Measurements from ENCODE around the gene PLCG2.
"Not testable (repeated sequence)": the region's sequence is repeated elsewhere in the genome, so short reads cannot be mapped to it uniquely, and the experiment has no call there.

PLCG2 gene

DNA sequence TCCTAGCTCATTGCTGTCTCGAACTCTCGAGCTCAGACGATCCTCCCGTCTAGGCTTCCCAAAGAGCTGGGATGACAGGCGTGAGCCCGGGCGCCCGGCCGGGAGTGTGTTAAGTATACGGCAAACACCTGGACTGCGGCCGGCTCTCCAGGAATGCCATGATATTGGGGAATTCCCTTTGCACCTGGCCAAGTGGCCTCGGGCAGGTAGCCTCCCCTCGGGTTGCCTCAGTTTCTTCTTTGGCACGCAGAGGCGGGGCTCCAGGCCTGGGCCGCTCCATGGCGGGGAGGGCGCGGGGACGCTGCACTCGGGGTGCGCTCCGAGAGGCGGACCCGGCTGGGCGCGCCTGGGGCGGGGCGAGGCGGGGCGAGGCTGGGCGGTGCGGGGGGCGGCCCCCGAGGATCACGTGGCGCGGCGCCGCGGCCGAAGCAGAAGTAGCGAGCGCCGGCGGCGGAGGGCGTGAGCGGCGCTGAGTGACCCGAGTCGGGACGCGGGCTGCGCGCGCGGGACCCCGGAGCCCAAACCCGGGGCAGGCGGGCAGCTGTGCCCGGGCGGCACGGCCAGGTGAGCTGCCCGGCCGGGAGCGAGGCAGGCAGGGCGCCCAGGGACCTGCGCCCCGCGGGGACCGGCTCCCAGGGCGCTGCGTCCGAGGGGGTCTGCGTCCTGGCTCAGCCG lies at the start of gene PLCG2:
TSS of gene PLCG2 (plus strand) at position 431 of the 675 bp plus-strand sequence. CDS start 6,699 bp downstream, outside the sequence.
- DNase-seq: peak; percentile 74

- no peak for DNase-seq
Measured at GRCh38 chr16:81729451-81729850, 49.6 kb upstream of the PLCG2 start.

DNA sequence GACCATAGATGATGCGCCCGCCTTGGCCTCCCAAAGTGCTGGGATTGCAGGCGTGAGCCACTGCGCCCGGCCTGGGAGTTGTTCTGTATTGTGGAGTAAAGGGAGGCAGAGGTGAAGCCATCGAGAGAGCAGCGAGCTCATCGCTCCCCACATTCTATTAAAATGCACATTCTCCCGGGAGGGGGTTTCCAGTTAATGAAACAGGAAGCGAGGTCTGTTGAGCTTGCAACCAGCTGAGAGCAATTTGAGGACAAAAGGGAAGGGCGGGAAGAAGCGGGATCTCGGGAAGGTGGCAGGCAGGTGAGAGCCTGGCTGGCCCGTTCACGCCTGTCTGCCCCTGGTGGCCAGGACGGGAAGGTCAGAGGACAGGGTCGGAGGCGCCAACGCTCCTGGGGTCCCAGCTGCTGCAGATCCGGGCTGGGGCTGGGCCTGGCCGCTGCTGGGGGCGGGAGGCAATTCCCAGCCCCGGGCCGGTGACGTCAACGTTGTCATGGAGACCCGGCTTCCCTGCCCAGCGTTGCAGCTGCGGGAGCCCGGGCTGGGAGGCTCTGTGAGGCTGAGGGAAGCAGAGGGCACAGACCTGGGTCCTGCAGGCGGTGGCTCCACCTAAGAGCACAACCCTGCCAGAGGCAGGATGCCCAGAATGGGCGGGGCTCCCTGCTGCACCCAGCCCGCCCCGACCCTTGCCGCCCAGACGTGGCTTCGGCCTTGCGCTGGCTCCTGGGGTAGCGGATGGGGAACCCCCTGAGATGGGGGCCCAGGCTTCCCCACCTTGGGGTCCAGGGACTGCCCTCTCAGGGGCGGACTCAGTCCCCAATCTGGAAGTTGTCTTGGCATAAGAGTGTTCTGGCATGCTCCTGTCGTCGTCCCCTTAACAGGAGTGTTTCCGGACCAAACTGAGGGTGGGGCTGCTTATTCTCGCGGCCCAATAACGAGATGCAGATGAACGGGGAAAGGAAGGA lies 48.7 kb upstream of the PLCG2 start:
- DNase-seq: peak; percentile 62

DNA sequence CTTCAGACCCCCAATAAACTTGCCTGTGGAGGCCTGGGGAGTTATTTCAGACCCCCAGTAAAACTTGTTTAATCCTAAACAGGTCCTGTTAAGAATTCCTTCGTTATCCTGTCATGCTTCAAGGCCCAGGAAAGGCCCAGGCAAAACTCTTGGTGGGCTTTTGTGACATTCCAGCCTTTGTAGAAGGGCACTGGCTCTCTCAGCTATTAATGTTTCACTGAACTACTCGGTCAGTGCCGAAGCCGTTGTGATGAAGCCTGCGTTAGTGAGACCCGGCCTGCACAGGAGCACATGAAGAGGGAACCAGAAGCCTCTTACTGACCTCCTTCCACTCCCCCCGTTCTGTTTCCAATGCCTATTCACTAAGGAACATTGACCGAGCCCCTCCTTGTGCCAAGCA lies 47.4 kb upstream of the PLCG2 start:
- no peak for DNase-seq

DNA sequence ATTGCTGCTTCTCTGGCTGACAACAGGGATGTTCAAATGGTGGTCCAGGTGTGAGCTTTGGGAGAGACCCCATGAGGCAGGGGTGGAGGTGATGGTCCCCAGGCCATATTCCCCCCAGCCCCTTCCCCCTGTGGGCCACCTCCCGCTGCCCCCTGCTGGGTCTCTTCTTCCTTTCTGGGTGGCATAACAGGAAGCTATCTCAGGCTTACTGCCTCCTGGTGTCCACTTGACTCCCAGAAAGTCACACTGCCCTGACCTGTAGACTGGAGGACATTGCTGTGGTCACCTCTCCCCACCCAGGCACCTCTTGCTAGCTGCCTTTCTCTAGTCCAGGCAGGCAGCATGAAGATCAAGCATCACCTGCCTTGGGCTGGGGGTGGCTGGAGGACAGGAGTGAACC lies 46.4 kb upstream of the PLCG2 start:
- no peak for DNase-seq

DNA sequence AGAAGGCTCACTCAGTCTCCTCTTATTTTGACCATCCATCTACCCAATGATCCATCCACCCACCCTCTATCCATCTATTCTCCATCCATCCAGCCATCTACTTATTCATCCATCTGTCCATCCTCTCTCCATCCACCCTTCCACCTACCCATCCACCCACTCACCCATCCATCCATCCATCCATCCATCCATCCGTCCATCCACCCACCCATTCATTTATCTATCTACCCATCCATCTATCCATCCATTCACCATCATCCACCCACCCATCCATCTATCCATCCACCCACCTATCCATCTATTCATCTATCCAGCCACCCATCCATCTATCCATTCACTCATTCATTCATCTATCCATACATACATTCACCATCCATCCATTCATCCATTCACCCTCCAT lies 45.8 kb upstream of the PLCG2 start:
- DNase-seq: no peak

DNA sequence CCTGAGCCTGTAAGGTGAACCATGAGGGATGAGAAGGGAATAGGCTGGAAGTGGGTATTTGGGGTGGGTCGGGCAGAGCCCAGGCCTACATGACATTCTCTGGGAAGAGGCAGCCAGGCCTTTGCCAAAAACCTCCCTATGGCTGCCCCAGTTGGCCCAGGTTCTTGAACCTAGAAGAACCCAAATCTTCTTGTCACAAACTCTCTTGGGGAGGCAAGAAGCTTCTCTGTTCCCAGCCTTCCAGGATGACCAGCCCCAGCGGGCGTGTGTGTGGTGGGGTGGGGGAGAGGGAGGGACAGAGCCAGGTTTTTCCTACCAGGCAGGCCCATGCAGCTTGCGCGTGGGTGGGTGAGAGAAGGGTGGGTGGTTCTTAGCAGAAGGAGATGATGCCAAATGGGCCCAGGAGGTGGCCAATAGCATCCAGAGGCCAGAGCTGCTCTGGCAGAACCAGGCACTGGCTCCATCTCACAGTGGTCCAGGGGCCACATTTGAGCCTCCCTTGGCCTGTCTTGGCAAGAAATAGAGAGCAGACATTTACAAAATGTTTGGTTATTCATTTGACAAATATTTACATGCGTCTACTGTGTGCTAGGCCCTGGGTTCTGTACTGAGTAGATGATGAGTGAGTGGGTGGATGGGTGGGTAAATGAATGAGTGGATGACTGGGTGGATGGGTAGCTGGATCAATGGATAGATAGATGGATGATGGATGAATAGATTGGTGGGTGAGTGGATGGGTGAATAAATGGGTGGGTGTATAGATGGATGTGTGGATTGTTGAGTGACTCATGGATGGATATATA lies 44.3 kb upstream of the PLCG2 start:
- DNase-seq: no peak

DNA sequence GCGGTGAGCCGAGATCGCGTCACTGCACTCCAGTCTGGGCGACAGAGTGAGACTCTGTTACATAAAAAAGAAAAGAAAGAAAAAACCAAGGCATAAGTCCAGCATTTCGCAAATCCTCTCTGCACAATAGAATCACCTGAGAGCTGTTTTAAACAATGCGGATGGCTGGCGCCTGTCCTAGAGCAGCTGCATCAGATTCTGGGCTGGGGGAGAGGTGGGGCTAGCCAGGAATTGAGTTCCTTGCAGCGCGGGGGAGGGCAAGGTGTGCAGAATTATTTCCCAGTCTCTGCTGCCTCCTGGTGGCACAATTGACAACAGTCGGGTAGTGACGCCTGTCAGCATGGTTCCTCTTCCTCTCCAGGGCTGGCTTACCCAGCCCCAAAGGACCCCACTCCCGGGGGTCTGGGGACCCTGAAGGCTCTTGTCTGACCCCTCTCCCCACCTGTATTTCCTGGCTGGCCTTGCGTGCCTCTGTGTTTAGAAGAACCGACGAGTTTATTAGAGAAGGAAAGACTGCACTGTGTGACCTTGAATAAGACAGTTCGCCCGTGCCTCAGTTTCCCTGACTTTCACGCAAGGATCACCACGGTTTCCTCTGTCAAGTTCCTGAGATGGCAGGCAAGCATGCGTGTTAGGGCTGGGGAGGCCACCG lies 41.1 kb upstream of the PLCG2 start:
- peak; percentile 85 for DNase-seq

DNA sequence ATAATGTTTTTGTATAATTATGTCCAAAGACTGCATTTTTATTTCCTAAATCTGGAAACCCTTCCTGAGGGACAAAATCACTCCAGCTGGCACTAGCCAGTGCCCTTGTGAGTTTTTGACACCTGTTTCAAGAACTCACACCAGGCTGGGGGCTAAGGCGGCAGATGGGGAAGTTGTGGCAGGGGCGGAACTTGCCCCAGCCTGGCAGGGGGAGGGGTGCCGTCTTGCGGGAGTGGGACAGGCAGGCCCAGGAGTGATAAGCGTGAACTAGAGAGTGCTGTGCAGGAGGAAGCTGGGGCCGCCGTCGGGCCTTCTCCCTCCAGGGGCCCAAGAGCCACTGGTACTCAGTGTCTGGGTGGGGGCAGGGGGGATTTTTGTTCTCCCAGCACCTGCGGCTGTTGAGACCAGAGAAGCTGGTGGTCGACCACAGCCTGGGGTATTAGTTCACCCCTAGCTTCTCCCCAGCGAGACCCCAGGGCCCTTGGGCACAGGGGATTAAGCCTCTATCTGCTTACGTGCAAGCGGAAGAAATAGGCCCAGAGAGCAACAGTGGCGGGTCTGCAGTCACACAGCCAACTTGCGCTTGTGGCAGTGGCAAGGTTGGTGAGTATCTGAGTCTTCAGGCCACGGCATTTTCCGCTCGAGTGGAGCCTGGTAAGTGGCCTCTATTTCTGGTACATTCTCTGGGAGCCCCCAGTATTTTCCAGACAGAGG lies 40.2 kb upstream of the PLCG2 start:
- no peak for DNase-seq

DNA sequence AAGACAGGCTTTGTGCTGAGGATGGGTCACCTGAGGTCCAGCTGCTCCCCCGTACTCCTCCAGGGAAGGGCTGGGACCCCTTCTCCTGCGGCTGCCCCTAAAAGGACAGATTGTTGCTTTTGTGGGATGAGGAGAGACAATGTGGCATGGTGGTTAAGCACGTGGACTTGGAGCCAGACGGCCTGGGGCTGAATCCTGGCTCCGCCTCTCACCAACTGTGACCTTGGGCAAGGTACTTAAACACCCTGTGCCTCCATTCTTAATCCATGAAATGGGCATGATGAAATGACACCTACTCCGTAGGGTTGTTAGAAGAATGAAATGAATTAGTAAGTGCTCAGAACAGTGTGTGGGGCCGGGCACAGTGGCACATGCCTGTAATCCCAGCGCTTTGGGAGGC lies 39.6 kb upstream of the PLCG2 start:
- no peak for DNase-seq

DNA sequence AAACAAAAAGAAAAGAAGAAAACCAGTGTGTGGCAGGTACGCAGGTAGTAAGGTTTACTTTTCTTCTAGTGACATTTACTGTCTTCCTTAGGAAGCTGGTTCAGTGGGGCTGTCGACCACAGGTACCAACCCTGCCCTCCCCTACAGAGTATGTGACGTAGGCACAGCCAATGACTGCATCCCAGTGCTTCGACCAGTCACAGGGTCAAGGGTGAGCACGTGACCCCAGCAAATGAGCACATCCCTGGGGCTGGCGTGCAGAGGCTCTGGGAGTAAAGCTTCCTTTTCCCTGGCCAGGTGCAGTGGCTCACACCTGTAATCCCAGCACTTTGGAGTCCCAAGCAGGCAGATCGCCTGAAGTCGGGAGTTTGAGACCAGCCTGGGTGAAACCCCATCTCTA lies 38.9 kb upstream of the PLCG2 start:
- no peak for DNase-seq

DNA sequence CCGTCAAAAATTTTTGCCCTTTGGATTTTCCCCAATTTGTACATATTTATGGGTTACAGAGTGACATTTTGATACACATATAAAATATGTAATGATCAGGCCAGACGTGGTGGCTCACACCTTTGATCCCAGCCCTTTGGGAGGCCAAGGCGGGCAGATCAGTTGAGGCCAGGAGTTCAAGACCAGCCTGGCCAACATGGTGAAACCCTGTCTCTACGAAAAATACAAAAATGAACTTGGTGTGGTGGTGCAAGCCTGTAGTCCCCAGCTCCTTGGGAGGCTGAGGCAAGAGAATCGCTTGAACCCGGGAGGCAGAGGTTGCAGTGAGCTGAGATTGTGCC lies 37.7 kb upstream of the PLCG2 start:
- not testable (repeated sequence) for DNase-seq

GRCh38 chr16:81744385-81744784 lies 34.7 kb upstream of the PLCG2 start:
- no peak for DNase-seq

DNA sequence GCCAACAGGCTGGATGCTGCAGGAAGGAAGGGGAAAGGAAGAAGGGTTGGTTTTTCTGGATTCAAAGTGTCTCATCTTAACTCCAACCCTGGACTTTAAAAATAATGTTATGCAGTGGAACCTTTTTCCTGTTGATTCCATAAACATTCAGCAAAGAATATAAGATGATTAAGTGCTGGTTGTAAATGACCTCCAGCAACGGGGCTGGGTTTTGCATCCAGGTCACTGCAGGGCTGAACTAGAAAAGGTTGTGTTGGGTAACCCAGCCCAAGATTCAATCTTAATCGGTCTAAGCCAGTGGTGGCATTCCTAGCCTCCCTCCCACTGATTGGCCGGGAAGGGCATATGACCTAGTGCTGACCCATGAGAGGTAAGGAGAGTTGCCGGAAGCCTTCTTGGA lies 34.2 kb upstream of the PLCG2 start:
- DNase-seq: no peak

- DNase-seq: peak; percentile 79
Measured at GRCh38 chr16:81745704-81746558, 33.2 kb upstream of the PLCG2 start.

DNA sequence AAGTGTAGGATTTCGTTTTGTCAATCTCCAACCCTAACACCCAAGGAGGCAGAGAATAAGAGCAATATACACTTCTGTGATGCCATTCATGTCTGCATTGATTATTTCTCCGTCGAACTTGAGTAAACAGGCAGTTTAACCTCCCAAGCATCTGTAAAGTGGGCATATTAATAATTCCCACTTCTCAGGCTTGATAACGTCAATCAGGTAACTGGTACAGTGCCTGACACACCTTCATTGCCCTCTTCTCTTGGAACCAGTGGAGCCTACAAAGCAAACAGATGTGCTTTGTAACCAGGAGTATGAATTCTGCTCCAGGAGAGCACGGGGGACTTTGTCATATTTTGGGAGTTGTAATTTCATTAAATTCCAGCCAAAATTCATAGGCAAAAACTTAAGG lies 32.5 kb upstream of the PLCG2 start:
- DNase-seq: no peak

DNA sequence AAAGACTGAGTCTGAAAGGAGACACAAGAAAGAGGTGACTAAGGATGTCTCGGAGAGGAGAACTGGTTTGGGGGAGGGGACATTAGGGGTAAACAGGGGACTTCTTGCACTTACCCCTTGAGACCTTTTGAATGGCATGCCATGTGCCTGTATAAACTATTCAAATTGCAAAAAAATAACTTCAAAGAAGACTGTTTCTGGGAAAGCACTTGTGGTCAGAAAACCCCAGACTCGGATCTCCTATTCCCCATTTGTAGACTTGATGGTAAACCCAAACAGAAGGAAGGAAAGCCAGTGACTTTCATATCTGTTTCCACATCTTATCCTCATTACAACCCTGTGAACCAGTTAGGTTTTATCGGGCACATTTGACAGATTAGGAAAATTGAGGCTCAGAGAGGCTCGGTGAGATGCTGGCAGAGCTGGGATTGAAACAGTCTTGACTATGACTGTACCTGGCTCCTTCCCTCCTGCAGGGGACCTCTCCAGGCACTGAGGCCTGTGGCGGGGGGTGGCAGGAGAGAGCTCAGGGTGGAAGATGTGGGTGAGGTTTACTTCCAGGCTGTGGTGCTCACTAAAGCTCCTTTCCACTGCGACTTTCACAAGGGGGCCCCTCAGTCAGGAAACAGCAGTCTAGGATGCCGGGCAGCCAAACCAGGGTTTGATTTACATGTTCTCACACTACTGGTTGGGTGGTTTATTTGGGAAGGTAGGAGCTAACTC lies 30.5 kb upstream of the PLCG2 start:
- no peak for DNase-seq

- DNase-seq: no peak
Measured at GRCh38 chr16:81752225-81752875, 26.7 kb upstream of the PLCG2 start.

DNA sequence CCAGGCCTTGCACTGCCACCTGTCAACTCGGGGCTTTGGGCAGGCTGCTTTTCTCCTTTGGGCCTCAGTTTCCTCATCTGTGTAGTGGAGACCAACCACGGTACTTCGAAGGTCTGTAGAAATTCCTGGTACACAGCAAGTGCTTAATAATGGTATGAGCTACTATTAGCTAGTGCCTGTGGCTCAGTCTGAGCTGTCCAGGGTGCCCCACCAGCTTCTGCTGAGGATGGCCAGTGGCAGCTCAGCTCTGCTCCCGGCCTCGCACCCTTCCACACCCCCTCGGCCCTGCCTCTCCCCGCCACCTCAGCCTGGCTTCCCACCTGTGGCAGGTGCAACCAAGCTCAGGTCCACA lies 26.2 kb upstream of the PLCG2 start:
- DNase-seq: no peak

DNA sequence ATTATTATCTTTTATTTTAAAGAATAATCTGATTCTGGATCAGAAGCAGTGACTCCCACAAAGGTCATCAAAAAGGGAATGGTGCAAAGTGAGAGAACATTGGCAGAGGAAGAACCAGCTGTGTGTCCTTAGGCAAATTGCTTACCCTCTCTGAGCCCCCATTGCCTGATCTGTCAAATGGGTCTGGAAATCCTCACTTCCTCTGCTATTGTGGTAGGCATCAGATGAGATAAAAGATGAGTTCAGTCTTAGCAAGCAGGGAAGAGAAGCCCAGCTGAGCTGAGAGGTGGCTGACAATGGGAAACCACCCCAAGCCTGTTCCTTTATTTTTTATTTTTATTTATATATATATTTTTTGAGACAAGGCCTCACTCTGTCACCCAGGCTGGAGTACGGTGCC lies 24.2 kb upstream of the PLCG2 start:
- no peak for DNase-seq
